Hematopoietic multipotent progenitor cell (in vitro differentiated cells): ENCODE measurements around the gene MDGA2. TPM values are rescaled to one million over a fixed set of nuclear protein-coding genes. Genes with fewer than 3 reads are reported as not detected.
"Not testable (repeated sequence)": the region's sequence is repeated elsewhere in the genome, so short reads cannot be mapped to it uniquely, and the experiment has no call there.

Experiments used
- DNase-seq, 3 donors: peaks; one replicate each; pipeline ENCODE4 v3.0.0-alpha.2; 2011 to 2015; ENCODE audit warnings: low read depth in 2 of 3, low spot score in 2 of 3
- total RNA-seq: library from RNA; depleted of rRNA; stranded (reverse); fragments of >200 nt; gene quantifications from one replicate; pipeline ENCODE4 v1.2.3, GENCODE V29; 2012

MDGA2 gene
- total RNA-seq, 1 donor: 0.27 TPM

GRCh38 chr14:47171896-47172295 lies 503.5 kb downstream of the MDGA2 start:
- DNase-seq: not testable (repeated sequence)

GRCh38 chr14:47167402-47167801 lies 508.0 kb downstream of the MDGA2 start:
- no peak for DNase-seq

- DNase-seq: no peak
Measured at GRCh38 chr14:47155395-47155794, 520.0 kb downstream of the MDGA2 start.

- no peak for DNase-seq
Measured at GRCh38 chr14:47154276-47154797, 521.1 kb downstream of the MDGA2 start.

DNA sequence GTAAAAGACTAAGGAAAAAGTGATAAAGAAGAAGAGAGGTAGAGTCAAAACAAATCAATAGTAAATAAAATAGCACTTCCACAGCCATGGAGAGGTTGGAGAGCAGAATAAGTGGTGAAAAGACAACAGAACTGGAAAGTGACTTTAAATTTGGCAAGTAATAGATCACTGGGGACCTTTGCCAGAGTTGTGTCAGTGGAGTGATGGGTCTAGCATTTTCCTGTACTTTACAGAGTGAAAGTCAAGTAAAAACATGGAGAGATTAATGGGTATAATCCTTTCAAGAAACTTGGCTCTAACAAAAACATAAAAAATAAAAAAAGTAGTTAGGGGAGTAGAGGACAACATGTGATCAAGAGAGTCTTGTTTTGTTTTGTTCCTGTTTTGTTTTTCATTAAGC lies 521.7 kb downstream of the MDGA2 start:
- DNase-seq: no peak

GRCh38 chr14:47150267-47150666 lies 525.1 kb downstream of the MDGA2 start:
- no peak for DNase-seq

DNA sequence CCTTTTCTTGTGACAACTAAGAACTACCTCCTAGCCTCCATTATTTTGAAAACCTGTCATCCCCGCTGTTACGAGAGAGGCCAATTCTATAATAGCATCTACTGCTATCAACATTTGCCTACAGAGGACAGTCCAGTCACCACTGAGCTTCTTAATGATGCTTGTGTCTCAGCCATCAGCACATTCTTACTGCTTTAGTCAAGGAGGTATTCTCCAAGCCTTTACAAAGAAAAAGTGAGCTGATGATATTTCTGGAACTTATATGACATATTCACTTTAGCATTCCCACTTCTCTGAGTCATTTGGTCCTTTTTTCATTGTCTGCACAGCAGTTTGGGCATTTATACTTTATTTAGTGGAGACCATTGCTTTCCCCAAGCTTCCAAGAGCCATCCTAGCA lies 526.1 kb downstream of the MDGA2 start:
- DNase-seq: no peak

DNA sequence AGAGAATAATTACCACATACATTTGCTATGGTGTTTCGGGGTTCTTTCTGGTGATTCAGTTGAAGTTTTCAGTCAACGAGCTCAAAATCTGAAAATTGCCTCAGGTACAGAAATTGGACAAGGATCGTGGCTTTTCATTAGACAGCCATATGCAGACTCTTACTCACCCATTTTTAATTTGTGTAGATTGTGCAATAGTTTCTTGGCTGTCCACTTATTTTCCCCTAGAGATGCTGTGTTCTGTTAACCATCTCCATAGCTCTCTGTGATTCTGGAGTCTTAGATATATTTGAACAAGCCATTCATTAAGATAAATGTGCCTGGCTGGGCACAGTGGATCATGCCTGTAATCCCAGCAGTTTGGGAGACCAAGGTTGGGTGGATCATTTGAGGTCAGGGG lies 526.7 kb downstream of the MDGA2 start:
- no peak for DNase-seq

GRCh38 chr14:47120645-47121044 lies 554.8 kb downstream of the MDGA2 start:
- no peak for DNase-seq

- no peak for DNase-seq
Measured at GRCh38 chr14:47103771-47104170, 571.6 kb downstream of the MDGA2 start.

- peak in 2 of 3 donors; percentile 8 to 18 for DNase-seq
Measured at GRCh38 chr14:47102472-47102871, 572.9 kb downstream of the MDGA2 start.

DNA sequence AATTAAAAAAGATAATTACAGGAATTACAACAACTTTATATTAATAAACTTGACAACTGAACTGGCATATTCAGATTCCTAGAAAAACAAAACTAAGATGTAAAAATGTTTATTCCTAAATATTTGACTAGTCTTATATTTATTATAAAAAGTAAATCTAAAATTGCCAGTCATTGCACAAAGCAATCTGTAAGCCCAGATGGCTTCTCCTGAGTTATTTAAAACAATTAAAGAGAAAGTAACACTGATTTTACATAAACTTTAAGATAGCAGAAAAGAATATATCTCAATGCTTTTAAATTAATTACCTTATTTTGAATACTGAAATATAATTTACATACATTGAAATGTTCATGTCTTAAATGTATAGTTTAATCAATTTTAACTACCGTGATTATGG lies 589.7 kb downstream of the MDGA2 start:
- no peak for DNase-seq

- DNase-seq: no peak
Measured at GRCh38 chr14:47065326-47065725, 610.1 kb downstream of the MDGA2 start.

DNA sequence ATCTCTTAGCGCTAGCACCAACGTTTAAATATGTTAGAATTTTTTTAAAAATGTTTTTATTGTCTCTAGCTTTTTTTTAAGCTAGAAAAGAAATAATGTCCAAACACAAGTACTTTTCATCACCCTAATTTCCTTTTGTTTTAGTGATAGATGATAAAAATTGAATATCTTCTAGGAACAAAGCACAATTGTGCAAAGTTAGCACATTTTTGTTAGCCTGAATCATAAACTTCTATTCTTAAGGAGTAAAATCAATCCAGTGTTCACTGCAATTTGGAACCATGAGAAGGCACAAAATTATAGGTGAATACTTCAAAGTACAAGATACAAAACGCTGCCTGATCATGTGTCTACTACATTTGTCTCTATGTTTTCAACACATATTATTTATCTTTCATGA lies 615.4 kb downstream of the MDGA2 start:
- DNase-seq: no peak

DNA sequence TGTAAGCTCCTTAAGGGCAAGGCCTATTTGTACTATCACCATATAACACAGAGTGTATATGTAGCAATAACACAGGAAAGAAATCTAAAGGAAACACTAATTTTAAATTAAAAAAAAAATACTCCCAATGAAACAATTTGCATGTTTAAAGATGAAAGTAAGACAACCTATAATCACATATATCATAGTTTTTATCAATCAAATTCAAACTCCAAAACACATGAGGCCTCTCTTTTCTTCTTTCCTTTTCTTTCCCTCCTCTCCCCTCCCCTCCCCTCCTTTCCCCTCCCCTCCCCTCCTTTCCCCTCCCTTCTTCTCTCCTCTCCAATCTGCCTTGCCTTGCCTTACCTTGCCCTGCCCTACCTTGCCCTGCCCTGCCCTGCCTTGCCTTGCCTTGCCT lies 618.0 kb downstream of the MDGA2 start:
- DNase-seq: no peak

GRCh38 chr14:47044841-47045240 lies 630.6 kb downstream of the MDGA2 start:
- DNase-seq: peak in 2 of 3 donors; percentile 37 to 67

GRCh38 chr14:47040550-47040949 lies 634.9 kb downstream of the MDGA2 start:
- DNase-seq: peak in 2 of 3 donors; percentile 34 to 52

DNA sequence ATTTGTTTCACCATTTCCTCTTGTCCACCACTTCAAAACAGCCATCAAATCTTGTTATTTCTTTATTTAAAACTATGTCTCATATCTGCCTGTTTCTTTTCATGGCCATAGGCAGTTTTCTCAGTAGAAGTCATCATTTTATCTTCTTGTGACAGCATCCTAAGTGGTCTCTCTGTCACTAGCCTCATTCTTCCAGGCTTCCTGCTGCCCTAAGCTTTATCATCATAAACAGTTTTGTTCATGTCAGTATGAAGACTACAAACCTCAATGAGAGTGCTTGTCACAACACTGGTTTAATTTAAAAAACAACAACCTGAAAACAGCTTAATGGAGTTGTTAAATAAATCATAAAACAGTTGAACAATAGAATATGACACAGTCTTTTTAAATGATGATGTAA lies 636.1 kb downstream of the MDGA2 start:
- peak in 1 of 3 donors; percentile 37 for DNase-seq

- no peak for DNase-seq
Measured at GRCh38 chr14:47022721-47023120, 652.7 kb downstream of the MDGA2 start.

- DNase-seq: no peak
Measured at GRCh38 chr14:47020500-47020899, 654.9 kb downstream of the MDGA2 start.

- DNase-seq: no peak
Measured at GRCh38 chr14:47012533-47013280, 662.7 kb downstream of the MDGA2 start.

DNA sequence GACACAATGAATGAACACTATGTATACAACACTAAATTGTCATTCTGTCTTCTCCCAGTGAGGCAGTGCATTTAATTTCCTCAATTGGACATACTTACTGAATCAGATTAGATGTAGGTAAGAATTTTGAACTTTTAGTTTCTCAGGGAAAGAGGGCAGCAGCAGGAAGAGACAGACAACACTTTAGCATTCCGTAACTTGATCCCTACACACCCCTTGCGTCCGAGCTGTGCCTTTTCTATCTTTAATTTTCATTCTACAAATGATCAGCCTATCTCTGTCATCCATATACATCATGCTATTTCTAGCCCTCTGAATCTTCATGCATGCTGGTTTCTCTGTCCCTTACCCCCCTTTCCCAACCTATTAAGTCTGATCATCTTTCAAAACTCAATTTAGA lies 665.8 kb downstream of the MDGA2 start:
- no peak for DNase-seq

- no peak for DNase-seq
Measured at GRCh38 chr14:47008732-47009131, 666.7 kb downstream of the MDGA2 start.
